NCI-H2196 (cell line): ENCODE data around the gene CASP8AP2.
"Not testable (repeated sequence)": the region's sequence is repeated elsewhere in the genome, so short reads cannot be mapped to it uniquely, and the experiment has no call there.

ENCODE experiments used
- DNase-seq: peaks from one replicate; lab custom pipeline; 2025; ENCODE audit not compliant: unreplicated experiment; lab: John Stamatoyannopoulos, UW

The CASP8AP2 gene

GRCh38 chr6:89886378-89887120 is 56.9 kb downstream of the CASP8AP2 start:
- DNase-seq, result no peak

GRCh38 chr6:89887452-89888137 is 57.9 kb downstream of the CASP8AP2 start:
- DNase-seq, result no peak

GRCh38 chr6:89888138-89888514 is 58.4 kb downstream of the CASP8AP2 start:
- DNase-seq, result no peak

GRCh38 chr6:89888871-89889270 is 59.2 kb downstream of the CASP8AP2 start:
- no peak for DNase-seq

GRCh38 chr6:89890845-89891528 is 61.3 kb downstream of the CASP8AP2 start:
- not testable (repeated sequence) for DNase-seq

GRCh38 chr6:89892577-89892976 is 62.9 kb downstream of the CASP8AP2 start:
- not testable (repeated sequence) for DNase-seq

GRCh38 chr6:89894169-89894568 is 64.5 kb downstream of the CASP8AP2 start, which contains the start of gene GJA10:
Gene GJA10, plus strand, starts transcription at chr6:89894469. Its CDS starts 0 bp downstream, at chr6:89894469.
- no peak for DNase-seq

GRCh38 chr6:89895276-89895874 is 65.7 kb downstream of the CASP8AP2 start:
- DNase-seq, result no peak

GRCh38 chr6:89910001-89910901 is 80.6 kb downstream of the CASP8AP2 start:
- DNase-seq, result not testable (repeated sequence)

GRCh38 chr6:89910902-89911240 is 81.2 kb downstream of the CASP8AP2 start:
- no peak for DNase-seq

- no peak for DNase-seq
Observed at GRCh38 chr6:89916136-89916920, 86.6 kb downstream of the CASP8AP2 start.

- no peak for DNase-seq
Observed at GRCh38 chr6:89917216-89917615, 87.5 kb downstream of the CASP8AP2 start.

- no peak for DNase-seq
Observed at GRCh38 chr6:89917801-89918366, 88.2 kb downstream of the CASP8AP2 start.
